Left ventricle myocardium inferior (tissue), 1 donor: ENCODE measurements around the gene KIAA1328. TPM values are rescaled to one million over a fixed set of nuclear protein-coding genes. Genes with fewer than 3 reads are reported as not detected.

ENCODE experiments used
- DNase-seq: peaks from one replicate; pipeline ENCODE4 v3.0.0-alpha.2; 2020
- H3K27ac ChIP-seq: fragments of 200-600 bp; replicated peaks from 2 replicates; pipeline ENCODE4 v1.8.0; 2021
- H3K27me3 ChIP-seq: fragments of 200-600 bp; 2 replicates; pipeline ENCODE4 v1.8.0; 2021; ENCODE audit warnings: low read depth
- H3K36me3 ChIP-seq: fragments of 200-600 bp; 2 replicates; pipeline ENCODE4 v1.8.0; 2021
- H3K4me1 ChIP-seq: fragments of 200-600 bp; 2 replicates; pipeline ENCODE4 v1.8.0; 2021
- H3K4me3 ChIP-seq: fragments of 200-600 bp; 2 replicates; pipeline ENCODE4 v1.8.0; 2021; ENCODE audit warnings: mild to moderate bottlenecking, moderate library complexity
- H3K9me3 ChIP-seq: fragments of 200-600 bp; replicated peaks from 2 replicates; pipeline ENCODE4 v1.8.0; 2021
- intact Hi-C: fragments of 100-400 bp; cut with micrococcal nuclease; formaldehyde crosslinking; loops from one replicate; pipeline ENCODE4 v1.11.0; 2022
- total RNA-seq: library from RNA; stranded (reverse); fragmentation: NEBNext Ultra II Directional; extraction: Animal tissue kit (Norgen Biotek cat#: 25700); gene quantifications from one replicate; pipeline ENCODE4 v1.2.1, GENCODE V29; 2021
- TF ChIP-seq, protein P1 (sequence below): fragments of 200-600 bp; IDR thresholded peaks from 2 replicates; pipeline ENCODE4 v1.8.0; 2021; ENCODE audit warnings: antibody characterized with exemption, mild to moderate bottlenecking, borderline replicate concordance
- donor health status: DM: no; HTN: yes; CAD: no; lungs with severe emphysema.

KIAA1328 gene
- total RNA-seq, 1 donor from 2014 or later = 4.0 TPM

DNA sequence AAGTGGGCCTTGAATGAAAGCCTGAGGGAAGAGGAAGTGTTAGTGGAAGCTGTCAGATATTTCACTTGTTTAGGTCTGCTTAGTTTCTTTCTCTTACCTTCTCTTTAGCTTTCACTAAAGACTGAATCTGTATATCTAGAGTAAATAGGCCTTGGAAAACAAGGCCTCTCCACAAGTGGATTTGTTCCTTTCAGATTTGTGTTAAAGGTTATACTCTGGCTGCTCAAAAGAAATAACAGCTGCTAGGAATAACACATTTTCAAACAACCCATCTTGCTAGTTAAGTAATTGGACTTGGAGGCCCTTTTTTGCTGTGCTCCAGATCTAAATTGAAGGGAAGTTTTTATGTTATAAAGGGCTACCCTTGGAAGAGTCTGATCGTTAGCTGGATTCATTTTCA, 236.3 kb downstream of the KIAA1328 start:
- no peak for DNase-seq
- Histone ChIP-seq H3K36me3 (peaks cover 7% of the 10 kb centered on the region), H3K4me3 (no peak overlapping the region), H3K9me3 (peaks cover 7% of the 10 kb centered on the region), H3K4me1 (no peaks in the 10 kb centered on the region), H3K27me3 (no peaks in the 10 kb centered on the region), H3K27ac (no peak overlapping the region)
- intact Hi-C loops = no loop called here
- TF ChIP-seq, protein P1, sequence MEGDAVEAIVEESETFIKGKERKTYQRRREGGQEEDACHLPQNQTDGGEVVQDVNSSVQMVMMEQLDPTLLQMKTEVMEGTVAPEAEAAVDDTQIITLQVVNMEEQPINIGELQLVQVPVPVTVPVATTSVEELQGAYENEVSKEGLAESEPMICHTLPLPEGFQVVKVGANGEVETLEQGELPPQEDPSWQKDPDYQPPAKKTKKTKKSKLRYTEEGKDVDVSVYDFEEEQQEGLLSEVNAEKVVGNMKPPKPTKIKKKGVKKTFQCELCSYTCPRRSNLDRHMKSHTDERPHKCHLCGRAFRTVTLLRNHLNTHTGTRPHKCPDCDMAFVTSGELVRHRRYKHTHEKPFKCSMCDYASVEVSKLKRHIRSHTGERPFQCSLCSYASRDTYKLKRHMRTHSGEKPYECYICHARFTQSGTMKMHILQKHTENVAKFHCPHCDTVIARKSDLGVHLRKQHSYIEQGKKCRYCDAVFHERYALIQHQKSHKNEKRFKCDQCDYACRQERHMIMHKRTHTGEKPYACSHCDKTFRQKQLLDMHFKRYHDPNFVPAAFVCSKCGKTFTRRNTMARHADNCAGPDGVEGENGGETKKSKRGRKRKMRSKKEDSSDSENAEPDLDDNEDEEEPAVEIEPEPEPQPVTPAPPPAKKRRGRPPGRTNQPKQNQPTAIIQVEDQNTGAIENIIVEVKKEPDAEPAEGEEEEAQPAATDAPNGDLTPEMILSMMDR = no peak

DNA sequence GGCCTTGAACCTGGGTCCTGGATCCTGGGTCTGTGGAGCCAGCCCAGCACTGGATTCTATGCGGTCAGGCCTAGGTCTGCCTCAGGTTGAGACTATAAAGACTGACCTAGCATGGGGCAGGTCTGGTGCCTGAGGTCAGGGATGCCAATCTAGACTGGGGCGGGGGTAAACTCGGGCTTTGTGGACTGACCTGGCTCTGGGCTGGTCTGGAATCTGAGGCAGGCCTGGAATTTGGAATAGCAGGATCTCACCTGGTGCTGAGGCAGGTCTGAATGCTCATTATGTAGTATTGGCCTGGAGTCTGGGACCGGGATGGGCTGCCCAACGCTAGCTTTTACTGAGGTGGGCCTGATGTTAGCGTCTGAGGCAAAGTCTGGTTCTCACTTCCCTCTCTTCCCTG, 256.0 kb downstream of the KIAA1328 start:
- Histone ChIP-seq H3K9me3 (peaks cover 4% of the 10 kb centered on the region), H3K27me3 (no peaks in the 10 kb centered on the region), H3K4me1 (no peaks in the 10 kb centered on the region), H3K27ac (no peak overlapping the region), H3K36me3 (no peaks in the 10 kb centered on the region), H3K4me3 (no peak overlapping the region)
- TF ChIP-seq, protein P1 = no peak
- intact Hi-C loops = no loop called here
- DNase-seq = no peak

DNA sequence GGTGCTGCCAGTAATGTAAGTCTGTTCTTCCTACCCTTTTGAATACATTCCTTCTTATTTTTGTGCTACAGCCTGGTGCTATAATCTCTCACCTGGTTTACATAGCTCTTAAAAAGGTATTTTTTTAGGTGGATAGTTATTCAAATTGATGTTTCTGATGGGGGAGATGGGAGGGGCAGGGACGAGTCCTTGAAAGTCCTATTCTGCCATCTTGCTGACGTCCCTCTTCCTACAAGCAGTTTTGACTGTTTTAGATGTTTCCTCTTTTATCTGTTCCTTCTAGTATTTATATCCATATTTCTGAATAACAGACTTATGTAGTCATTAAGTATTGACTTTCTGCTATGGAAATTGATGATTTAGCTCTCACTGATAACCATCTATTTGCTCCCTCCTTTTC, 256.4 kb downstream of the KIAA1328 start:
- Histone ChIP-seq H3K36me3 (peaks cover under 1% of the 10 kb centered on the region), H3K27me3 (no peaks in the 10 kb centered on the region), H3K9me3 (peaks cover under 1% of the 10 kb centered on the region), H3K4me1 (no peaks in the 10 kb centered on the region), H3K27ac (no peak overlapping the region), H3K4me3 (no peak overlapping the region)
- DNase-seq = no peak
- intact Hi-C loops = no loop called here
- TF ChIP-seq, protein P1 = no peak

DNA sequence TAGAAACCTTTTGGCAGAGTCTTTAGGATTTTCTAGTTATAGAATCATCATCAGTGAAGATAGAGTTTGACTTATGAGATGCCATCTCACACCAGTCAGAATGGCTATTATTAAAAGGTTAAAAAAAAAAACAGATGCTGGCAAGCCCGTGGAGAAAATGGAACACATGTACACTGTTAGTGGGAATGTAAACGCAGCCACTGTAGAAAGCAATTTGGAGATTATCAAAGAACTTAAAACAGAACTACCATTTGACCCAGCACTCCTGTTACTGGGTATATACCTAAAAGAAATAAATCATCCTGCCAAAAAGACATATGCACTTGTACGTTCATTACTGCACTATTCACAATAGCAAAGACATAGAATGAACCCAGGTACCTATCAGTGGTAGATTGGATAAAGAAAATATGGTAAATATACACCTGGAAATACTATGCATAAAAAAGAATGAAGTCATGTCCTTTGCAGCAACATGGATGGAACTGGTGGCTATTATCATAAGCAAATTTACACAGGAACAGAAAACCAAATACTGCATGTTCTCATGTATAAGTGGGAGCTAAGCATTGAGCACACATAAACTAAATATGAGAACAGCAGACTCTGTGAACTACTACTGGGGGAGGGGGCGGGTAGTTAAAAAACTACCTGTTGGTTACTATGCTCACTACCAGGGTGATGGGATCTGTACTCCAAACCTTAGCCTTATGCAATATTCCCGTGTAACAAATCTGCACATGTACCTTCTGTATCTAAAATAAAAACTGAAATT, 279.0 kb downstream of the KIAA1328 start:
- Histone ChIP-seq H3K36me3 (no peaks in the 10 kb centered on the region), H3K27me3 (no peaks in the 10 kb centered on the region), H3K4me1 (no peaks in the 10 kb centered on the region), H3K9me3 (peaks cover 24% of the 10 kb centered on the region), H3K4me3 (no peak overlapping the region), H3K27ac (no peak overlapping the region)
- TF ChIP-seq, protein P1 = no peak
- intact Hi-C loops = no loop called here
- DNase-seq = no peak

DNA sequence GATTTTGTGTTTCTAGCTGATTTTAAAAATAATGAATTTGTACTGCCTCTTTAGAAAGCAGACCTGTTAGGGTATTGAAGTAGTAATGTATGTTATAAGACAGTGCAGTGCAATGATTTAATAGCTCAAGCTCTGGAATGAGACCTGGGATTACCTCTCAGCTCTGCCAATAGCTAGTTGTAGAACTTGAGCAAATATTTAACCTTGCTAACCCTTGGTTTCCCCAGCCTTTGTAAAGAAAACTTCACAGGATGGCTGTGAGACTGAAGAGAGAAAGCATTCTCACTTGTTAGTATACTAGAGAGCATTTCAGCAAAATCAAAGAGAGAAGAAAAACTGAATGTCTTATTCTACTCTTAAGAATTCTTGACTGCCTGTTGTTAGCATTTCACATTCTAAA, 293.9 kb downstream of the KIAA1328 start:
- peaks cover 16% of the 10 kb centered on the region for H3K9me3 ChIP-seq
- H3K4me1 ChIP-seq = no peaks in the 10 kb centered on the region
- TF ChIP-seq, protein P1 = no peak
- no peak overlapping the region for H3K4me3 ChIP-seq
- intact Hi-C loops = no loop called here
- no peak for DNase-seq
- H3K36me3 ChIP-seq = no peaks in the 10 kb centered on the region
- H3K27me3 ChIP-seq = no peaks in the 10 kb centered on the region
- no peak overlapping the region for H3K27ac ChIP-seq
